Measurements from ENCODE around the gene GAS7. TPM values are rescaled to one million over a fixed set of nuclear protein-coding genes. Genes with fewer than 3 reads are reported as not detected.

Gene GAS7
- total and polyA plus RNA-seq, 10 of the 15 experiments (the other 5 are each of a cell fraction or from before 2014, with no cell fraction given) = 2.3 to 53.4 (median 24.0) TPM

DNA sequence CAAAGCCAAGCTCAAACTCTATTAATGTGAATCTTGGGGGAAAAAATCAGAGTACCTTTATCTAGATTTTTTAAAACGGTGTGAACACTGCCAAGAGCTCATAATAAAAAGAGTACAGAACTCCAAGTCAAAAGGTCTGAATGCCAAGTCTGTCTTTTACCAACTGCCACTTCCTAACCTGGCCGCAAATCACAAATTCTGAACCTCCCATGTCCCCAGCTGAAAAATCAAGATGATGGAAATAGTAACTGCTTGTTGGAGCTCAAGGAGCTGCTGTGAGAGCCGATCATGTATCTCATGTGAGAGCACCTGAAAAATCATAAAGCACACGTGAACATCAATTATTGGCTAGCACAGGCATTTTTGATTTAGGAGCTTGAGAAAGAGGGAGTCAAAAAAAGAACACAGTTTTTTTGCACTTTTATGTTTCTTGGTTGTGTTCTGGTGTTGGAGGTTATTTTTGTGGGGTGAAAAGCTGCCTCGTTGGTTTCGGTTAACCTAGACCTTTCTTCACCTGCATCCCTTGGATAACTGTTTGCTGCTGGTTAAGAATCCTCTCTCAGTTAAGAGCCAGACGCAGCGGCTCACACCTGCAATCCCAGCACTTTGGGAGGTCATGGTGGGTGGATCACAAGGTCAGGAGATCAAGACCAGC, 50.5 kb downstream of the GAS7 start:
- no peaks in the 10 kb centered on the region for H3K79me2 ChIP-seq (ENCODE audit: control insufficient read depth, insufficient read depth, low read length)
- no peaks in the 10 kb centered on the region; a peak in 1 of 4 replicates for H3K27me3 ChIP-seq (replicated peaks in 1 of 2; ENCODE audit: control insufficient read depth in 2 of 2, insufficient read depth in 2 of 2, low read length in 1 of 2)
- H3K4me3 ChIP-seq = no peak overlapping the region
- H4K20me1 ChIP-seq (ENCODE audit: control insufficient read depth, insufficient read depth) = no peaks in the 10 kb centered on the region
- no TSS peak for BruUV-seq (replicated peaks)
- H2AFZ ChIP-seq (ENCODE audit: control insufficient read depth, low read depth, low read length) = no peak overlapping the region
- ChIA-PET RAD21 (ENCODE audit: unreplicated experiment) (interaction anchor here (1.1 kb wide), 1 partner anchor 79 kb away, joined by 3 read pairs; no protein-coding TSS in a partner anchor), SMC1A (ENCODE audit: uncharacterized antibody, unreplicated experiment) (interaction anchor here (1.0 to 1.2 kb wide), 2 partner anchors 9 to 32 kb away, joined by 3 read pairs; no protein-coding TSS in a partner anchor), CTCF (interaction anchor here (1.1 kb wide), 1 partner anchor 146 kb away, joined by 3 read pairs; no protein-coding TSS in a partner anchor), POLR2A (no interaction called here)
- H3K36me3 ChIP-seq (ENCODE audit: control insufficient read depth in 2 of 2, insufficient read depth in 2 of 2, low read length in 1 of 2) = no peaks in the 10 kb centered on the region
- H3K9ac ChIP-seq (ENCODE audit: control insufficient read depth, insufficient read depth, low read length) = no peak overlapping the region
- in situ Hi-C loops (cut with MboI) (no loop called here), intact Hi-C loops (cut with micrococcal nuclease; ENCODE audit: unreplicated experiment) (no loop called here)
- H3K4me1 ChIP-seq (ENCODE audit: control insufficient read depth, insufficient read depth, low read length) = peaks cover 19% of the 10 kb centered on the region
- H3K27ac ChIP-seq (ENCODE audit: control insufficient read depth, insufficient read depth) = no peak overlapping the region
- FAIRE-seq (no peak), ATAC-seq (no peak), DNase-seq (ENCODE audit: low read depth, low spot score) (no peak)
- H3K4me2 ChIP-seq (ENCODE audit: control insufficient read depth, insufficient read depth) = no peak overlapping the region
- H3K9me3 ChIP-seq (replicated peaks; ENCODE audit: control insufficient read depth, insufficient read depth, low read length) = no peaks in the 10 kb centered on the region; the same call in 2 of the 3 replicates
- TF ChIP-seq IKZF1 (conservative IDR thresholded peaks at IDR 0.05) = no peak
- 44% methylated on average over 8 of the region's 8 CpGs for WGBS (ENCODE audit: insufficient coverage, insufficient replicate concordance, low lambda C conversion rate, missing lambda C conversion rate)

DNA sequence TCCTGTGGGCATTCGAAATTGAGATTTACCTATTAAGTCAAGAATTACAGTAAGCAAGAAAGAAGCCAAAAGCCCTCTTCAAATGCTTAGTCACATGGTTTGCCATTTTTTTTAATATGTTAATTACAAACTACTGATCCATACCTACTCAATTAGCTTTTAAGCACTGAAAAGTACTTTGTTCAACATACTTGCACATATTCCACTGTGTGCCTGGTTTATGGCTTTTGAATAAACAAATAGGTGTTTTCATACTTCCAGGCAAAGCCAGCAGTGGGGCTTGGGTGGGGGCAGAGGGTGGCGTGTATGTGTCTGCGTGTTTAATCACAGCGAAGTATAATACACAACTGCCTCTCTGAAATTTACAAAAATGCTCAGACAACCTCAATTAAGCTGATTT, 51.4 kb downstream of the GAS7 start:
- no peaks in the 10 kb centered on the region; a peak in 1 of 4 replicates for H3K27me3 ChIP-seq (replicated peaks in 1 of 2; ENCODE audit: control insufficient read depth in 2 of 2, insufficient read depth in 2 of 2, low read length in 1 of 2)
- WGBS (ENCODE audit: insufficient coverage, insufficient replicate concordance, low lambda C conversion rate, missing lambda C conversion rate) = 82% methylated on average over 4 of the region's 4 CpGs
- no peaks in the 10 kb centered on the region for H3K36me3 ChIP-seq (ENCODE audit: control insufficient read depth in 2 of 2, insufficient read depth in 2 of 2, low read length in 1 of 2)
- ATAC-seq (no peak), DNase-seq (ENCODE audit: low read depth, low spot score) (no peak), FAIRE-seq (no peak)
- ChIA-PET RAD21 (ENCODE audit: unreplicated experiment) (interaction anchor here (1.1 kb wide), 1 partner anchor 80 kb away, joined by 3 read pairs; no protein-coding TSS in a partner anchor), SMC1A (ENCODE audit: uncharacterized antibody, unreplicated experiment) (interaction anchor here (1.0 kb wide), 1 partner anchor 8 kb away, joined by 3 read pairs; no protein-coding TSS in a partner anchor), POLR2A (no interaction called here), CTCF (interaction anchor here (1.1 kb wide), 1 partner anchor 147 kb away, joined by 3 read pairs; no protein-coding TSS in a partner anchor)
- in situ Hi-C loops (cut with MboI) (no loop called here), intact Hi-C loops (cut with micrococcal nuclease; ENCODE audit: unreplicated experiment) (no loop called here)
- no peak overlapping the region for H3K27ac ChIP-seq (ENCODE audit: control insufficient read depth, insufficient read depth)
- no TSS peak for BruUV-seq (replicated peaks)
- TF ChIP-seq, protein P1, sequence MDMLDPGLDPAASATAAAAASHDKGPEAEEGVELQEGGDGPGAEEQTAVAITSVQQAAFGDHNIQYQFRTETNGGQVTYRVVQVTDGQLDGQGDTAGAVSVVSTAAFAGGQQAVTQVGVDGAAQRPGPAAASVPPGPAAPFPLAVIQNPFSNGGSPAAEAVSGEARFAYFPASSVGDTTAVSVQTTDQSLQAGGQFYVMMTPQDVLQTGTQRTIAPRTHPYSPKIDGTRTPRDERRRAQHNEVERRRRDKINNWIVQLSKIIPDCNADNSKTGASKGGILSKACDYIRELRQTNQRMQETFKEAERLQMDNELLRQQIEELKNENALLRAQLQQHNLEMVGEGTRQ (IDR thresholded peaks at IDR 0.05; ENCODE audit: borderline replicate concordance, low read depth, low read length) = no peak
- TF ChIP-seq RBBP5 (conservative IDR thresholded peaks at IDR 0.05) = no peak
- TF ChIP-seq MYB (IDR thresholded peaks at IDR 0.05; ENCODE audit: borderline replicate concordance, low read depth, low read length) = no peak
- TF ChIP-seq YY1 (IDR thresholded peaks at IDR 0.05; ENCODE audit: low read depth, low read length) = no peak
- TF ChIP-seq ETV6 (conservative IDR thresholded peaks at IDR 0.05 in 1 of 2, IDR thresholded peaks at IDR 0.05 in 1 of 2; ENCODE audit: borderline replicate concordance in 1 of 2, low read depth in 1 of 2) = no peak
- TF ChIP-seq NBN (IDR thresholded peaks at IDR 0.05) = no peak
- H3K4me3 ChIP-seq = no peak overlapping the region
- no peak overlapping the region for H2AFZ ChIP-seq (ENCODE audit: control insufficient read depth, low read depth, low read length)
- H4K20me1 ChIP-seq (ENCODE audit: control insufficient read depth, insufficient read depth) = no peaks in the 10 kb centered on the region
- H3K4me2 ChIP-seq (ENCODE audit: control insufficient read depth, insufficient read depth) = no peak overlapping the region
- peaks cover 19% of the 10 kb centered on the region for H3K4me1 ChIP-seq (ENCODE audit: control insufficient read depth, insufficient read depth, low read length)
- H3K9me3 ChIP-seq (replicated peaks; ENCODE audit: control insufficient read depth, insufficient read depth, low read length) = no peaks in the 10 kb centered on the region; the same call in 2 of the 3 replicates
- no peak overlapping the region for H3K9ac ChIP-seq (ENCODE audit: control insufficient read depth, insufficient read depth, low read length)
- H3K79me2 ChIP-seq (ENCODE audit: control insufficient read depth, insufficient read depth, low read length) = no peaks in the 10 kb centered on the region
